HCT116 (cell line): Measurements from ENCODE around the gene PLXNC1. TPM values are rescaled to one million over a fixed set of nuclear protein-coding genes. Genes with fewer than 3 reads are reported as not detected.

ENCODE experiments used
- ATAC-seq: fragments of 200-7000 bp; cut with Tn5 transposase; 2 replicates; pipeline ENCODE4 v1.9.1; 2020; ENCODE audit warnings: mild to moderate bottlenecking, moderate library complexity
- BruUV-seq: library from RNA; stranded (reverse); fragments of 400-500 nt; replicated peaks from 2 replicates; lab custom pipeline; 2021; lab: Mats Ljungman, UMichigan
- CTCF ChIA-PET: fragments of 300-600 bp; sonication (Branson Sonifier 250); formaldehyde crosslinking; loops from one replicate; lab custom pipeline; 2021; ENCODE audit warnings: antibody characterized with exemption; lab: Charles Lee
- POLR2A ChIA-PET: fragments of 300-600, 350-600 bp; sonication (Branson Sonifier 250); formaldehyde crosslinking; loops from one replicate; lab custom pipeline; 2021; ENCODE audit warnings: antibody characterized with exemption; lab: Charles Lee
- RAD21 ChIA-PET, 2 experiments: fragments of 300-600 bp; sonication (Branson Sonifier 250); formaldehyde crosslinking; loops; one replicate each; lab custom pipeline; 2023; ENCODE audit warnings: low total read pairs in 2 of 2; ENCODE audit not compliant: uncharacterized antibody in 2 of 2, unreplicated experiment in 2 of 2, low non-redundant PET in 1 of 2; lab: Charles Lee
- DNase-seq: peaks from one replicate; pipeline ENCODE4 v3.0.0-alpha.2; 2010; ENCODE audit warnings: low read depth, low spot score
- H2AFZ ChIP-seq: fragments of 200-600 bp; shearing (Covaris generic), sonication (generic); 2 replicates; pipeline ENCODE4 v1.6.1; 2017; ENCODE audit warnings: low read depth, mixed run types, mixed read lengths, antibody characterized with exemption, low read length; ENCODE audit not compliant: poor library complexity, severe bottlenecking
- H3K27ac ChIP-seq: 2 replicates; pipeline ENCODE4 v1.5.1; 2012; ENCODE audit warnings: low read depth, low read length
- H3K27me3 ChIP-seq: fragments of 200-600 bp; sonication (generic); 2 replicates; pipeline ENCODE4 v1.6.1; 2016; ENCODE audit warnings: mixed run types, low read length, mixed read lengths; ENCODE audit not compliant: insufficient read depth
- H3K36me3 ChIP-seq, 2 experiments: fragments of 200-500 bp in 1 of 2; fragments of 200-600 bp in 1 of 2; sonication (Bioruptor generic) in 1 of 2; sonication (generic) in 1 of 2; 2 replicates each; pipeline versions ENCODE4 v1.5.1 to v1.6.1; 2014 to 2016; ENCODE audit warnings: low read length in 2 of 2, inconsistent platforms in 1 of 2, mixed read lengths in 1 of 2, mixed run types in 1 of 2; ENCODE audit not compliant: insufficient read depth in 2 of 2, control insufficient read depth in 1 of 2
- H3K4me1 ChIP-seq, 2 experiments: fragments of 200-600 bp in 1 of 2; sonication (generic) in 1 of 2; 2 replicates each; pipeline versions ENCODE4 v1.5.1 to v1.6.1; 2012 to 2017; ENCODE audit warnings: low read length in 2 of 2, inconsistent platforms in 1 of 2, mild to moderate bottlenecking in 1 of 2, mixed read lengths in 1 of 2, mixed run types in 1 of 2, moderate library complexity in 1 of 2; ENCODE audit not compliant: insufficient read depth in 2 of 2, control insufficient read depth in 1 of 2
- H3K4me2 ChIP-seq: fragments of 200-600 bp; sonication (generic); 2 replicates; pipeline ENCODE4 v1.6.1; 2017; ENCODE audit warnings: mixed run types, low read length, mixed read lengths
- H3K4me3 ChIP-seq, 2 experiments: fragments of 200-600 bp in 1 of 2; sonication (generic) in 1 of 2; replicated peaks in 1 of 2; 2 replicates each; pipeline ENCODE4 v1.5.1; 2011 to 2016; ENCODE audit warnings: low read length in 2 of 2, control low read depth in 1 of 2, low read depth in 1 of 2, mild to moderate bottlenecking in 1 of 2, mixed read lengths in 1 of 2, mixed run types in 1 of 2
- H3K79me2 ChIP-seq: fragments of 200-600 bp; sonication (generic); 2 replicates; pipeline ENCODE4 v1.6.1; 2017; ENCODE audit warnings: mild to moderate bottlenecking, mixed run types, low read length, moderate library complexity, mixed read lengths; ENCODE audit not compliant: insufficient read depth
- H3K9ac ChIP-seq: fragments of 200-600 bp; sonication (generic); 2 replicates; pipeline ENCODE4 v1.6.1; 2016; ENCODE audit warnings: low read length, mixed read lengths
- H3K9me2 ChIP-seq: fragments of 200-600 bp; sonication (generic), shearing (Covaris generic); 2 replicates; pipeline ENCODE4 v1.6.1; 2017; ENCODE audit warnings: mixed run types, mild to moderate bottlenecking, moderate library complexity; ENCODE audit not compliant: insufficient read depth
- H3K9me3 ChIP-seq, 2 experiments: fragments of 200-500 bp in 1 of 2; fragments of 200-600 bp in 1 of 2; sonication (Bioruptor generic) in 1 of 2; sonication (generic) in 1 of 2; 2 replicates each; pipeline ENCODE4 v1.6.1; 2014 to 2017; ENCODE audit warnings: low read length in 2 of 2, mixed read lengths in 2 of 2, inconsistent platforms in 1 of 2, low read depth in 1 of 2, mild to moderate bottlenecking in 1 of 2, mixed run types in 1 of 2, moderate library complexity in 1 of 2; ENCODE audit not compliant: control insufficient read depth in 1 of 2, insufficient read depth in 1 of 2
- H4K20me1 ChIP-seq: fragments of 200-600 bp; sonication (generic), shearing (Covaris generic); 2 replicates; pipeline ENCODE4 v1.6.1; 2017; ENCODE audit warnings: mixed run types, mild to moderate bottlenecking, moderate library complexity; ENCODE audit not compliant: insufficient read depth
- CBX3 ChIP-seq: IDR thresholded peaks from 2 replicates; pipeline ENCODE4 v1.6.1; 2012; ENCODE audit warnings: low read depth
- CEBPB ChIP-seq: IDR thresholded peaks from 2 replicates; pipeline ENCODE4 v1.6.1; 2012; ENCODE audit warnings: low read depth
- EGR1 ChIP-seq: IDR thresholded peaks from 2 replicates; pipeline ENCODE4 v1.6.1; 2012; ENCODE audit warnings: low read depth
- ELF1 ChIP-seq: IDR thresholded peaks from 2 replicates; pipeline ENCODE4 v1.6.1; 2012; ENCODE audit warnings: low read depth, borderline replicate concordance
- EZH2 ChIP-seq: fragments of 200-600 bp; sonication (generic); IDR thresholded peaks from 2 replicates; pipeline ENCODE4 v1.6.1; 2017; ENCODE audit warnings: antibody characterized with exemption, mixed run types
- EZH2phosphoT487 ChIP-seq: fragments of 200-600 bp; IDR thresholded peaks from 2 replicates; pipeline ENCODE4 v1.6.1; 2018; ENCODE audit warnings: antibody characterized with exemption, borderline replicate concordance
- FOSL1 ChIP-seq: IDR thresholded peaks from 2 replicates; pipeline ENCODE4 v1.6.1; 2012; ENCODE audit warnings: low read depth
- POLR2A ChIP-seq: IDR thresholded peaks from 2 replicates; pipeline ENCODE4 v1.7.0; 2011; ENCODE audit warnings: borderline replicate concordance; ENCODE audit not compliant: insufficient read depth, insufficient read length; ENCODE audit errors: extremely low read depth
- RAD21 ChIP-seq: IDR thresholded peaks from 2 replicates; pipeline ENCODE4 v1.6.1; 2012; ENCODE audit warnings: low read depth, mild to moderate bottlenecking
- SIN3A ChIP-seq: IDR thresholded peaks from 2 replicates; pipeline ENCODE4 v1.6.1; 2012; ENCODE audit warnings: low read depth
- SP1 ChIP-seq: IDR thresholded peaks from 2 replicates; pipeline ENCODE4 v1.6.1; 2012; ENCODE audit warnings: low read depth
- SRF ChIP-seq: IDR thresholded peaks from 2 replicates; pipeline ENCODE4 v1.6.1; 2012; ENCODE audit warnings: low read depth
- TCF7L2 ChIP-seq: IDR thresholded peaks from 2 replicates; pipeline ENCODE4 v1.7.0; 2011; ENCODE audit warnings: borderline replicate concordance, inconsistent platforms; ENCODE audit not compliant: insufficient read depth, insufficient read length; ENCODE audit errors: extremely low read depth
- ZFX ChIP-seq: fragments of 450-650 bp; IDR thresholded peaks from 2 replicates; pipeline ENCODE4 v1.6.1; 2017
- ZNF274 ChIP-seq: fragments of 200-500 bp; sonication (Bioruptor generic); IDR thresholded peaks from 2 replicates; pipeline ENCODE4 v1.6.1; 2014; ENCODE audit warnings: mild to moderate bottlenecking, low read depth, low read length, inconsistent platforms
- intact Hi-C: fragments of 100-400 bp; cut with micrococcal nuclease; formaldehyde crosslinking; loops from 2 replicates; pipeline ENCODE4 v1.10.0; 2022
- total RNA-seq: library from RNA; stranded (reverse); gene quantifications from one replicate; pipeline ENCODE4 v1.2.1, GENCODE V29; 2021; ENCODE audit not compliant: unreplicated experiment
- TF ChIP-seq, protein P1 (sequence below): IDR thresholded peaks from 2 replicates; pipeline ENCODE4 v1.6.1; 2012
- TF ChIP-seq, protein P2 (sequence below): IDR thresholded peaks from 2 replicates; pipeline ENCODE4 v1.6.1; 2012; ENCODE audit warnings: low read depth
- TF ChIP-seq, protein P3 (sequence below): IDR thresholded peaks from 2 replicates; pipeline ENCODE4 v1.6.1; 2011; ENCODE audit warnings: mild to moderate bottlenecking, low read length, moderate library complexity; ENCODE audit not compliant: insufficient replicate concordance; ENCODE audit errors: extremely low read depth
- TF ChIP-seq, protein P4 (sequence below), 3 experiments: fragments of 200-600 bp in 1 of 3; sonication (generic) in 1 of 3; IDR thresholded peaks in 2 of 3; conservative IDR thresholded peaks in 1 of 3; 2 replicates each; pipeline ENCODE4 v1.5.1; 2012 to 2017; ENCODE audit warnings: low read depth in 2 of 3, low read length in 2 of 3, antibody characterized with exemption in 1 of 3, borderline replicate concordance in 1 of 3, control low read depth in 1 of 3, mild to moderate bottlenecking in 1 of 3, mixed read lengths in 1 of 3, mixed run types in 1 of 3, moderate library complexity in 1 of 3; ENCODE audit not compliant: insufficient read depth in 1 of 3
- TF ChIP-seq, protein P5 (sequence below): IDR thresholded peaks from 2 replicates; pipeline ENCODE4 v1.6.1; 2012

PLXNC1 gene
- total RNA-seq, 1 experiment from 2014 or later = 0.25 TPM

DNA sequence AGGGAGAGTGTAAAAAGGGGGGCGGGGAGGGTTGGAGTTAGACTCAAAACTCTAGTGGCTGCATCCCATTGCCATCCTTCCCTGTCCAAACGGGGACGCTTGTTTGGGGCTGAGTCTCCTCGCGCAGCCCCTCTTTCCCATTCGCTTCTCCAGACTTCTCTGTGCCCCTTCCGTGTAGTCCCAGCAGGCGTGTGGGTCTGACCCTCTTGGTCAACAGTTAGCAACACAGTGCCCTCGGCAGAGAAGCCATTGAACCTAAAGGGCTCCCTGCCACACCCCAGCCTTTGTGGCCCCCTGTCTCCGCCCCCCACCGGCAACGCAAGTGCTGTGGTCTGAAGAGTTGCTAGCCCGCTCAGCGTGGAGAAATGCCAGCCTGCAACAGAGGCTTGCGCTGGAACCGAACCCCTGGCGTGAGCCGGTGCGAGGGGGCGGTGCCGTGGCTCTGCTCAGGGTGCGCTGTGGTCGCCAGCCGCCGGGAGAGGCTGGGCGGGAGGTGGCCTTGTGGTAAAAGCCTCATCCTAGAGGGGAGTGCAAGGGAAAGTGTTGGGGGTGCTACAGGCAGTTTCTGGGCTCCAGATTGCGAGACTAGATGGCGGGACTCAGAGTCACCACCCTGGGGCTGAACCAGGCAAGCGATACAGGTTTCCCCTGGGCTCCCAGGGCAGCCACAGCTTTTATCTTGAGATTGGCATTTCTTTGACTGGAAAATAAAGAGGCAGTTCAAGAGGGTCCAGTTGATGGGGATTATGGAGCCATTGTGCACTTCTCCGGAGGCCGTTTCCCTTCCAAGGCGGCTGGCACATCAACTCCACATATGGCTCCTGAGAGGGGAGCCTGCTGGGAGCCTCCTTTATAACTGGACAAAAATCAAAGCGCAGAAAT is 2.1 kb downstream of the PLXNC1 start:
- ATAC-seq (no peak), DNase-seq (no peak)
- TF ChIP-seq ZNF274 (no peak), POLR2A (no peak), SP1 (no peak), EZH2phosphoT487 (no peak), RAD21 (no peak), EGR1 (no peak), ZFX (no peak), CEBPB (no peak), SIN3A (no peak), CBX3 (no peak), SRF (no peak), FOSL1 (no peak), ELF1 (no peak), TCF7L2 (no peak), EZH2 (no peak)
- TF ChIP-seq, protein P1, sequence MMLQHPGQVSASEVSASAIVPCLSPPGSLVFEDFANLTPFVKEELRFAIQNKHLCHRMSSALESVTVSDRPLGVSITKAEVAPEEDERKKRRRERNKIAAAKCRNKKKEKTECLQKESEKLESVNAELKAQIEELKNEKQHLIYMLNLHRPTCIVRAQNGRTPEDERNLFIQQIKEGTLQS = no peak
- TF ChIP-seq, protein P2, sequence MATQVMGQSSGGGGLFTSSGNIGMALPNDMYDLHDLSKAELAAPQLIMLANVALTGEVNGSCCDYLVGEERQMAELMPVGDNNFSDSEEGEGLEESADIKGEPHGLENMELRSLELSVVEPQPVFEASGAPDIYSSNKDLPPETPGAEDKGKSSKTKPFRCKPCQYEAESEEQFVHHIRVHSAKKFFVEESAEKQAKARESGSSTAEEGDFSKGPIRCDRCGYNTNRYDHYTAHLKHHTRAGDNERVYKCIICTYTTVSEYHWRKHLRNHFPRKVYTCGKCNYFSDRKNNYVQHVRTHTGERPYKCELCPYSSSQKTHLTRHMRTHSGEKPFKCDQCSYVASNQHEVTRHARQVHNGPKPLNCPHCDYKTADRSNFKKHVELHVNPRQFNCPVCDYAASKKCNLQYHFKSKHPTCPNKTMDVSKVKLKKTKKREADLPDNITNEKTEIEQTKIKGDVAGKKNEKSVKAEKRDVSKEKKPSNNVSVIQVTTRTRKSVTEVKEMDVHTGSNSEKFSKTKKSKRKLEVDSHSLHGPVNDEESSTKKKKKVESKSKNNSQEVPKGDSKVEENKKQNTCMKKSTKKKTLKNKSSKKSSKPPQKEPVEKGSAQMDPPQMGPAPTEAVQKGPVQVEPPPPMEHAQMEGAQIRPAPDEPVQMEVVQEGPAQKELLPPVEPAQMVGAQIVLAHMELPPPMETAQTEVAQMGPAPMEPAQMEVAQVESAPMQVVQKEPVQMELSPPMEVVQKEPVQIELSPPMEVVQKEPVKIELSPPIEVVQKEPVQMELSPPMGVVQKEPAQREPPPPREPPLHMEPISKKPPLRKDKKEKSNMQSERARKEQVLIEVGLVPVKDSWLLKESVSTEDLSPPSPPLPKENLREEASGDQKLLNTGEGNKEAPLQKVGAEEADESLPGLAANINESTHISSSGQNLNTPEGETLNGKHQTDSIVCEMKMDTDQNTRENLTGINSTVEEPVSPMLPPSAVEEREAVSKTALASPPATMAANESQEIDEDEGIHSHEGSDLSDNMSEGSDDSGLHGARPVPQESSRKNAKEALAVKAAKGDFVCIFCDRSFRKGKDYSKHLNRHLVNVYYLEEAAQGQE = no peak
- TF ChIP-seq, protein P3, sequence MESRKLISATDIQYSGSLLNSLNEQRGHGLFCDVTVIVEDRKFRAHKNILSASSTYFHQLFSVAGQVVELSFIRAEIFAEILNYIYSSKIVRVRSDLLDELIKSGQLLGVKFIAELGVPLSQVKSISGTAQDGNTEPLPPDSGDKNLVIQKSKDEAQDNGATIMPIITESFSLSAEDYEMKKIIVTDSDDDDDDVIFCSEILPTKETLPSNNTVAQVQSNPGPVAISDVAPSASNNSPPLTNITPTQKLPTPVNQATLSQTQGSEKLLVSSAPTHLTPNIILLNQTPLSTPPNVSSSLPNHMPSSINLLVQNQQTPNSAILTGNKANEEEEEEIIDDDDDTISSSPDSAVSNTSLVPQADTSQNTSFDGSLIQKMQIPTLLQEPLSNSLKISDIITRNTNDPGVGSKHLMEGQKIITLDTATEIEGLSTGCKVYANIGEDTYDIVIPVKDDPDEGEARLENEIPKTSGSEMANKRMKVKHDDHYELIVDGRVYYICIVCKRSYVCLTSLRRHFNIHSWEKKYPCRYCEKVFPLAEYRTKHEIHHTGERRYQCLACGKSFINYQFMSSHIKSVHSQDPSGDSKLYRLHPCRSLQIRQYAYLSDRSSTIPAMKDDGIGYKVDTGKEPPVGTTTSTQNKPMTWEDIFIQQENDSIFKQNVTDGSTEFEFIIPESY = no peak
- TF ChIP-seq, protein P4, sequence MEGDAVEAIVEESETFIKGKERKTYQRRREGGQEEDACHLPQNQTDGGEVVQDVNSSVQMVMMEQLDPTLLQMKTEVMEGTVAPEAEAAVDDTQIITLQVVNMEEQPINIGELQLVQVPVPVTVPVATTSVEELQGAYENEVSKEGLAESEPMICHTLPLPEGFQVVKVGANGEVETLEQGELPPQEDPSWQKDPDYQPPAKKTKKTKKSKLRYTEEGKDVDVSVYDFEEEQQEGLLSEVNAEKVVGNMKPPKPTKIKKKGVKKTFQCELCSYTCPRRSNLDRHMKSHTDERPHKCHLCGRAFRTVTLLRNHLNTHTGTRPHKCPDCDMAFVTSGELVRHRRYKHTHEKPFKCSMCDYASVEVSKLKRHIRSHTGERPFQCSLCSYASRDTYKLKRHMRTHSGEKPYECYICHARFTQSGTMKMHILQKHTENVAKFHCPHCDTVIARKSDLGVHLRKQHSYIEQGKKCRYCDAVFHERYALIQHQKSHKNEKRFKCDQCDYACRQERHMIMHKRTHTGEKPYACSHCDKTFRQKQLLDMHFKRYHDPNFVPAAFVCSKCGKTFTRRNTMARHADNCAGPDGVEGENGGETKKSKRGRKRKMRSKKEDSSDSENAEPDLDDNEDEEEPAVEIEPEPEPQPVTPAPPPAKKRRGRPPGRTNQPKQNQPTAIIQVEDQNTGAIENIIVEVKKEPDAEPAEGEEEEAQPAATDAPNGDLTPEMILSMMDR (IDR thresholded peaks at IDR 0.05 in 2 of 3, conservative IDR thresholded peaks at IDR 0.05 in 1 of 3; ENCODE audit: borderline replicate concordance in 1 of 3, insufficient read depth in 1 of 3, low read depth in 2 of 3, low read length in 2 of 3) = no peak
- TF ChIP-seq, protein P5, sequence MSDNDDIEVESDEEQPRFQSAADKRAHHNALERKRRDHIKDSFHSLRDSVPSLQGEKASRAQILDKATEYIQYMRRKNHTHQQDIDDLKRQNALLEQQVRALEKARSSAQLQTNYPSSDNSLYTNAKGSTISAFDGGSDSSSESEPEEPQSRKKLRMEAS = no peak
- H2AFZ ChIP-seq = no peak overlapping the region
- CTCF ChIA-PET = no interaction called here
- peaks cover 8% of the 10 kb centered on the region for H3K27me3 ChIP-seq
- H3K36me3 ChIP-seq = no peaks in the 10 kb centered on the region
- H3K4me2 ChIP-seq = no peak overlapping the region
- POLR2A ChIA-PET = no interaction called here
- H3K4me1 ChIP-seq = no peaks in the 10 kb centered on the region
- H4K20me1 ChIP-seq = no peaks in the 10 kb centered on the region
- no peaks in the 10 kb centered on the region for H3K79me2 ChIP-seq
- intact Hi-C loops = no loop called here
- no TSS peak for BruUV-seq
- H3K27ac ChIP-seq = no peak overlapping the region
- H3K9me2 ChIP-seq = no peaks in the 10 kb centered on the region
- no peak overlapping the region for H3K4me3 ChIP-seq
- RAD21 ChIA-PET = no interaction called here
- no peaks in the 10 kb centered on the region for H3K9me3 ChIP-seq
- H3K9ac ChIP-seq = no peak overlapping the region
